SK-N-SH (cell line): Measurements from ENCODE around the gene NANS. TPM values are rescaled to one million over a fixed set of nuclear protein-coding genes. Genes with fewer than 3 reads are reported as not detected.
"Not testable (repeated sequence)": the region's sequence is repeated elsewhere in the genome, so short reads cannot be mapped to it uniquely, and the experiment has no call there.

Source experiments
- CTCF ChIA-PET: fragments of 300-600, 350-600 bp; formaldehyde crosslinking; extraction: SDS; loops from one replicate; lab custom pipeline; 2021; lab: Yijun Ruan, JAX
- POLR2A ChIA-PET: fragments of 350-600 bp; sonication (Branson Sonifier 250); formaldehyde crosslinking; extraction: SDS; loops from one replicate; lab custom pipeline; 2020; ENCODE audit warnings: antibody characterized with exemption, inconsistent platforms; lab: Yijun Ruan, JAX
- DNase-seq: peaks from one replicate; pipeline ENCODE4 v3.0.0; 2012
- H2AFZ ChIP-seq: fragments of 200-600 bp; sonication (generic); 2 replicates; pipeline ENCODE4 v1.8.1; 2016; ENCODE audit warnings: antibody characterized with exemption, mild to moderate bottlenecking, low read depth
- H3F3A ChIP-seq: fragments of 200-600 bp; sonication (generic); replicated peaks from 2 replicates; pipeline ENCODE3; 2016; ENCODE audit warnings: antibody characterized with exemption, mild to moderate bottlenecking; ENCODE audit not compliant: insufficient read depth
- H3K27ac ChIP-seq, 2 experiments: fragments of 200-500 bp in 1 of 2; fragments of 200-600 bp in 1 of 2; sonication (Bioruptor generic) in 1 of 2; sonication (generic), shearing (Covaris generic) in 1 of 2; 2 replicates each; pipeline versions ENCODE4 v1.5.1 to v1.6.1; 2014 to 2016; ENCODE audit warnings: low read depth in 2 of 2, inconsistent platforms in 1 of 2, low read length in 1 of 2, mild to moderate bottlenecking in 1 of 2, mixed read lengths in 1 of 2
- H3K27me3 ChIP-seq: fragments of 200-600 bp; sonication (generic), shearing (Covaris generic); 2 replicates; pipeline ENCODE4 v1.6.1; 2016; ENCODE audit warnings: mixed run types; ENCODE audit not compliant: insufficient read depth
- H3K36me3 ChIP-seq, 2 experiments: fragments of 200-500 bp in 1 of 2; fragments of 200-600 bp in 1 of 2; sonication (Bioruptor generic) in 1 of 2; sonication (generic) in 1 of 2; replicated peaks in 1 of 2; 2 replicates each; pipeline versions ENCODE3 to v1.5.1; 2014 to 2016; ENCODE audit warnings: low read length in 1 of 2, mild to moderate bottlenecking in 1 of 2; ENCODE audit not compliant: insufficient read depth in 2 of 2, control insufficient read depth in 1 of 2
- H3K4me1 ChIP-seq, 2 experiments: fragments of 200-500 bp in 1 of 2; fragments of 200-600 bp in 1 of 2; sonication (Bioruptor generic) in 1 of 2; sonication (generic), shearing (Covaris generic) in 1 of 2; 2 replicates each; pipeline versions ENCODE4 v1.5.1 to v1.6.1; 2014 to 2016; ENCODE audit warnings: low read depth in 1 of 2, low read length in 1 of 2, mixed run types in 1 of 2; ENCODE audit not compliant: insufficient read depth in 2 of 2, control insufficient read depth in 1 of 2
- H3K4me2 ChIP-seq: fragments of 200-600 bp; sonication (generic), shearing (Covaris generic); 2 replicates; pipeline ENCODE4 v1.6.1; 2017; ENCODE audit warnings: mixed run types
- H3K4me3 ChIP-seq, 2 experiments: fragments of 200-500 bp in 1 of 2; fragments of 200-600 bp in 1 of 2; sonication (Bioruptor generic) in 1 of 2; sonication (generic), shearing (Covaris generic) in 1 of 2; 2 replicates each; pipeline versions ENCODE4 v1.5.1 to v1.8.1; 2014 to 2016; ENCODE audit warnings: low read depth in 2 of 2, inconsistent platforms in 1 of 2, low read length in 1 of 2, mild to moderate bottlenecking in 1 of 2, mixed read lengths in 1 of 2, moderate library complexity in 1 of 2
- H3K79me2 ChIP-seq: fragments of 200-600 bp; sonication (generic); 2 replicates; pipeline ENCODE4 v1.8.1; 2017; ENCODE audit warnings: mild to moderate bottlenecking; ENCODE audit not compliant: insufficient read depth
- H3K9ac ChIP-seq: fragments of 200-600 bp; sonication (generic); 2 replicates; pipeline ENCODE4 v1.6.1; 2017; ENCODE audit warnings: mixed run types
- H3K9me2 ChIP-seq: fragments of 200-600 bp; sonication (generic); 2 replicates; pipeline ENCODE4 v1.6.1; 2017; ENCODE audit warnings: mixed run types
- H3K9me3 ChIP-seq: fragments of 200-600 bp; sonication (generic); 2 replicates; pipeline ENCODE4 v1.6.1; 2017; ENCODE audit warnings: mixed run types, mild to moderate bottlenecking, moderate library complexity
- H4K20me1 ChIP-seq: fragments of 200-600 bp; sonication (generic); 2 replicates; pipeline ENCODE4 v1.6.1; 2017; ENCODE audit warnings: mild to moderate bottlenecking, mixed run types; ENCODE audit not compliant: insufficient read depth
- ELF1 ChIP-seq: IDR thresholded peaks from 2 replicates; pipeline ENCODE4 v1.4.0; 2012
- EP300 ChIP-seq, 2 experiments: IDR thresholded peaks; 2 replicates each; pipeline versions ENCODE4 v1.4.0 to v1.6.1; 2012; ENCODE audit warnings: borderline replicate concordance in 1 of 2, low read depth in 1 of 2, low read length in 1 of 2
- EZH2phosphoT487 ChIP-seq: fragments of 200-600 bp; sonication (generic); IDR thresholded peaks from 2 replicates; pipeline ENCODE4 v1.6.1; 2017; ENCODE audit warnings: low read depth, mixed run types, mild to moderate bottlenecking, antibody characterized with exemption, moderate library complexity, borderline replicate concordance
- FOXM1 ChIP-seq: IDR thresholded peaks from 2 replicates; pipeline ENCODE4 v1.4.0; 2012; ENCODE audit warnings: low read depth, mild to moderate bottlenecking
- MAX ChIP-seq: IDR thresholded peaks from 2 replicates; pipeline ENCODE4 v1.4.0; 2012; ENCODE audit warnings: low read depth
- REST ChIP-seq: IDR thresholded peaks from 2 replicates; pipeline ENCODE4 v1.6.1; 2012; ENCODE audit warnings: mild to moderate bottlenecking, low read depth, low read length, moderate library complexity
- TCF12 ChIP-seq: IDR thresholded peaks from 2 replicates; pipeline ENCODE4 v1.4.0; 2012
- TEAD4 ChIP-seq: IDR thresholded peaks from 2 replicates; pipeline ENCODE4 v1.4.0; 2012; ENCODE audit warnings: mild to moderate bottlenecking, borderline replicate concordance; ENCODE audit not compliant: insufficient read depth
- USF2 ChIP-seq: fragments of 150-350 bp; IDR thresholded peaks from 2 replicates; pipeline ENCODE4 v1.6.1; 2017; ENCODE audit warnings: antibody characterized with exemption, low read length, low read depth, borderline replicate concordance
- ZBTB33 ChIP-seq: IDR thresholded peaks from 2 replicates; pipeline ENCODE4 v1.4.0; 2012; ENCODE audit warnings: low read depth, borderline replicate concordance
- WGBS: methylation state at CpG from one replicate; pipeline ENCODE4 v1.1.6; 2017; ENCODE audit warnings: low lambda C conversion rate; 5-methylcytosine and 5-hydroxymethylcytosine counted together
- polyA plus RNA-seq, 3 experiments: library from polyadenylated mRNA; depleted of rRNA; stranded (reverse); fragments of >200 nt; gene quantifications; 2 replicates each; pipeline ENCODE4 v1.2.3, GENCODE V29; 2012

NANS gene
- polyA plus RNA-seq, 1 of the 3 experiments (the other 2 are of a cell fraction), result 61.3 TPM

- no peak for TF ChIP-seq REST
- TF ChIP-seq TEAD4, result no peak
Observed at GRCh38 chr9:98018347-98018746, 38.2 kb upstream of the NANS start (continued).

GRCh38 chr9:98019098-98019497 is 37.4 kb upstream of the NANS start:
- Histone ChIP-seq H3K4me3 (no peak overlapping the region), H3K4me2 (no peak overlapping the region), H2AFZ (no peak overlapping the region), H3K9me3 (no peaks in the 10 kb centered on the region), H3K27ac (no peak overlapping the region), H3K36me3 (peaks cover 39 to 40% of the 10 kb centered on the region in 2 experiments), H3K79me2 (no peaks in the 10 kb centered on the region), H3K4me1 (peaks cover 0 to 16% of the 10 kb centered on the region in 2 experiments; a peak in 2 of 4 replicates), H3K9ac (no peak overlapping the region), H4K20me1 (no peaks in the 10 kb centered on the region), H3F3A (peaks cover 9% of the 10 kb centered on the region), H3K27me3 (no peaks in the 10 kb centered on the region), H3K9me2 (no peaks in the 10 kb centered on the region)
- 100% methylated on average over 4 of the region's 4 CpGs for WGBS
- TF ChIP-seq MAX (no peak), EP300 (IDR thresholded peaks at IDR 0.05; ENCODE audit: borderline replicate concordance in 1 of 2, low read depth in 1 of 2, low read length in 1 of 2) (no peak), USF2 (no peak), ZBTB33 (no peak), ELF1 (no peak), FOXM1 (no peak), EZH2phosphoT487 (no peak), TCF12 (no peak)
- ChIA-PET POLR2A (interaction anchor here (0.5 kb wide), 1 partner anchor 9 kb away, joined by 3 read pairs; no protein-coding TSS in a partner anchor), CTCF (interaction anchor here (0.8 to 7.6 kb wide), 5 partner anchors 12 to 96 kb away, joined by 3 to 44 read pairs (median 4); partner anchors contain the start of gene TRMO)
- no peak for DNase-seq

- H3K4me2 ChIP-seq, H3K9ac ChIP-seq, H3K27ac ChIP-seq, H4K20me1 ChIP-seq, H3K27me3 ChIP-seq, H3K4me3 ChIP-seq, DNase-seq, H3F3A ChIP-seq, H3K9me2 ChIP-seq, H3K79me2 ChIP-seq, H2AFZ ChIP-seq, H3K9me3 ChIP-seq: not testable (repeated sequence)
- POLR2A ChIA-PET, result interaction anchor here (1.6 kb wide), 1 partner anchor 37 kb away, joined by 5 read pairs; the partner anchor contains the start of gene ANP32B
- Histone ChIP-seq H3K36me3 (peaks cover 35 to 36% of the 10 kb centered on the region in 2 experiments), H3K4me1 (peaks cover 0 to 16% of the 10 kb centered on the region in 2 experiments; a peak in 2 of 4 replicates)
- 89% methylated on average over 5 of the region's 5 CpGs for WGBS
- CTCF ChIA-PET, result interaction anchor here (5.4 to 7.6 kb wide), 2 partner anchors 14 to 97 kb away, joined by 34 to 44 read pairs; partner anchors contain the start of gene TRMO
Observed at GRCh38 chr9:98019869-98020268, 36.7 kb upstream of the NANS start.
